Measurements from ENCODE around the gene NME9. TPM values are rescaled to one million over a fixed set of nuclear protein-coding genes. Genes with fewer than 3 reads are reported as not detected.

NME9 gene
- total and polyA plus RNA-seq, 8 donors: 0.13 to 0.55 TPM; not detected in 6

GRCh38 chr3:138367911-138368310, 38.3 kb upstream of the NME9 start:
- Histone ChIP-seq H3K36me3 (peaks cover 0 to 1% (median 0%) of the 10 kb centered on the region in 4 donors), H3K9me3 (no peaks in the 10 kb centered on the region)
- intact Hi-C loops (cut with DNase I; ENCODE audit: low total_unique reads): no loop called here

GRCh38 chr3:138367326-138367850, 37.7 kb upstream of the NME9 start:
- 85 to 92% (median 87%) methylated on average over 7 of the region's 7 CpGs for WGBS, 5 donors
- Histone ChIP-seq H3K4me1 (peaks cover 0 to 11% (median 4%) of the 10 kb centered on the region in 4 donors), H3K27me3 (no peaks in the 10 kb centered on the region), H3K4me3 (no peak overlapping the region), H3K9me3 (no peaks in the 10 kb centered on the region), H3K27ac (no peak overlapping the region), H3K36me3 (no peaks in the 10 kb centered on the region)
- TF ChIP-seq EP300 (IDR thresholded peaks at IDR 0.05) (no peak), CTCF (IDR thresholded peaks at IDR 0.05) (no peak), POLR2A (IDR thresholded peaks at IDR 0.05) (no peak), POLR2AphosphoS5 (IDR thresholded peaks at IDR 0.05) (no peak)
- intact Hi-C loops (cut with DNase I; ENCODE audit: low total_unique reads): no loop called here
- DNase-seq: no peak

More at GRCh38 chr3:138367911-138368310, 38.3 kb upstream of the NME9 start:
- no peaks in the 10 kb centered on the region for H3K27me3 ChIP-seq
- H3K4me1 ChIP-seq: peaks cover 0 to 11% (median 4%) of the 10 kb centered on the region in 4 donors
- no peak overlapping the region for H3K4me3 ChIP-seq
- TF ChIP-seq POLR2AphosphoS5 (IDR thresholded peaks at IDR 0.05) (no peak), EP300 (IDR thresholded peaks at IDR 0.05) (no peak), CTCF (IDR thresholded peaks at IDR 0.05) (no peak), POLR2A (IDR thresholded peaks at IDR 0.05) (no peak)
- WGBS, 5 donors: 37 to 56% (median 46%) methylated on average over 5 of the region's 5 CpGs
- DNase-seq: peak in 1 of 2 donors; percentile 46
- no peak overlapping the region for H3K27ac ChIP-seq

- H3K36me3 ChIP-seq: no peaks in the 10 kb centered on the region
- H3K27me3 ChIP-seq: no peaks in the 10 kb centered on the region
- intact Hi-C loops (cut with DNase I; ENCODE audit: low total_unique reads): no loop called here
- no peaks in the 10 kb centered on the region for H3K9me3 ChIP-seq
- no peak overlapping the region for H3K27ac ChIP-seq
- TF ChIP-seq CTCF (IDR thresholded peaks at IDR 0.05): no peak
- TF ChIP-seq POLR2A (IDR thresholded peaks at IDR 0.05): no peak
- no peak for TF ChIP-seq POLR2AphosphoS5 (IDR thresholded peaks at IDR 0.05)
- peaks cover 0 to 11% (median 4%) of the 10 kb centered on the region in 4 donors for H3K4me1 ChIP-seq
- WGBS, 5 donors: 73 to 79% (median 76%) methylated on average over 8 of the region's 8 CpGs
- DNase-seq: no peak
- H3K4me3 ChIP-seq: no peak overlapping the region
Measured at GRCh38 chr3:138366006-138366759, 36.5 kb upstream of the NME9 start.

- H3K27ac ChIP-seq: no peak overlapping the region
- 79 to 94% (median 89%) methylated on average over 4 of the region's 4 CpGs for WGBS, 5 donors
- DNase-seq: no peak
- intact Hi-C loops (cut with DNase I; ENCODE audit: low total_unique reads): no loop called here
- H3K27me3 ChIP-seq: no peaks in the 10 kb centered on the region
- no peak overlapping the region for H3K4me3 ChIP-seq
- TF ChIP-seq POLR2AphosphoS5 (IDR thresholded peaks at IDR 0.05) (no peak), POLR2A (IDR thresholded peaks at IDR 0.05) (no peak), EP300 (IDR thresholded peaks at IDR 0.05) (no peak), CTCF (IDR thresholded peaks at IDR 0.05) (no peak)
- H3K36me3 ChIP-seq: no peaks in the 10 kb centered on the region
- H3K4me1 ChIP-seq: peaks cover 0 to 14% (median 4%) of the 10 kb centered on the region in 4 donors
- H3K9me3 ChIP-seq: no peaks in the 10 kb centered on the region
Measured at GRCh38 chr3:138365253-138365555, 35.6 kb upstream of the NME9 start.

Measured in stomach (tissue), 9 donors.